CD14-positive monocyte (primary cell): ENCODE measurements around the gene PIGC. TPM values are rescaled to one million over a fixed set of nuclear protein-coding genes. Genes with fewer than 3 reads are reported as not detected.

ENCODE experiments used
- DNase-seq, 3 donors: peaks; one replicate each; pipeline ENCODE4 v3.0.0-alpha.2; 2011 to 2022
- H2AFZ ChIP-seq: 2 replicates; pipeline ENCODE4 v1.6.0; 2012; ENCODE audit warnings: mild to moderate bottlenecking, low read depth, low read length, inconsistent platforms; ENCODE audit not compliant: insufficient read depth, poor library complexity, severe bottlenecking
- H3K27ac ChIP-seq, 2 donors: 1 replicate in 1 of 2; 2 replicates in 1 of 2; pipeline ENCODE4 v1.5.1; 2012 to 2013; ENCODE audit warnings: low read length in 2 of 2, control low read depth in 1 of 2, inconsistent platforms in 1 of 2, low read depth in 1 of 2, mild to moderate bottlenecking in 1 of 2
- H3K27me3 ChIP-seq, 2 donors: one replicate each; pipeline versions ENCODE4 v1.6.0 to v1.6.1; 2011 to 2013; ENCODE audit warnings: low read length in 2 of 2; ENCODE audit not compliant: control insufficient read depth in 2 of 2, insufficient read depth in 2 of 2
- H3K36me3 ChIP-seq, 2 donors: replicated peaks in 1 of 2; 1 replicate in 1 of 2; 2 replicates in 1 of 2; pipeline versions ENCODE4 v1.5.1 to v1.6.1; 2012 to 2013; ENCODE audit warnings: low read length in 2 of 2, control low read depth in 1 of 2, inconsistent platforms in 1 of 2, mild to moderate bottlenecking in 1 of 2; ENCODE audit not compliant: insufficient read depth in 2 of 2, control insufficient read depth in 1 of 2
- H3K4me1 ChIP-seq, 2 donors: 1 replicate in 1 of 2; 2 replicates in 1 of 2; pipeline versions ENCODE4 v1.5.1 to v1.6.1; 2012 to 2013; ENCODE audit warnings: low read length in 2 of 2, control low read depth in 1 of 2, inconsistent platforms in 1 of 2, mild to moderate bottlenecking in 1 of 2, moderate library complexity in 1 of 2; ENCODE audit not compliant: insufficient read depth in 2 of 2, control insufficient read depth in 1 of 2
- H3K4me2 ChIP-seq: replicated peaks from 2 replicates; pipeline ENCODE3; 2012; ENCODE audit warnings: low read length, moderate library complexity, mild to moderate bottlenecking; ENCODE audit not compliant: poor library complexity, severe bottlenecking; ENCODE audit errors: extremely low read depth
- H3K4me3 ChIP-seq, 3 experiments: fragments of 200-600 bp in 1 of 3; sonication (generic) in 1 of 3; replicated peaks in 1 of 3; 1 replicate in 2 of 3; 2 replicates in 1 of 3; pipeline ENCODE4 v1.5.1; 2011 to 2013; ENCODE audit warnings: low read length in 3 of 3, mild to moderate bottlenecking in 3 of 3, control low read depth in 2 of 3, low read depth in 2 of 3, inconsistent platforms in 1 of 3, moderate library complexity in 1 of 3
- H3K79me2 ChIP-seq: 2 replicates; pipeline ENCODE4 v1.6.0; 2012; ENCODE audit warnings: mild to moderate bottlenecking, control low read depth, inconsistent platforms, low read length, moderate library complexity; ENCODE audit not compliant: insufficient read depth
- H3K9ac ChIP-seq: 2 replicates; pipeline ENCODE4 v1.6.0; 2017; ENCODE audit warnings: low read length, mild to moderate bottlenecking; ENCODE audit not compliant: insufficient read depth, poor library complexity, severe bottlenecking
- H3K9me3 ChIP-seq, 2 donors: replicated peaks in 1 of 2; 1 replicate in 1 of 2; 2 replicates in 1 of 2; pipeline versions ENCODE4 v1.5.1 to v1.6.1; 2012 to 2013; ENCODE audit warnings: low read length in 2 of 2, control low read depth in 1 of 2; ENCODE audit not compliant: control insufficient read depth in 1 of 2, insufficient read depth in 1 of 2
- H4K20me1 ChIP-seq: 2 replicates; pipeline ENCODE4 v1.6.0; 2012; ENCODE audit warnings: mild to moderate bottlenecking, low read length, control low read depth, moderate library complexity; ENCODE audit not compliant: insufficient read depth
- H3K27ac Mint-ChIP-seq, 7 donors: one replicate each; pipeline ENCODE4 v1.8.0; 2020; ENCODE audit warnings: mild to moderate bottlenecking in 7 of 7, mixed read lengths in 7 of 7, moderate library complexity in 6 of 7, inconsistent platforms in 2 of 7
- H3K27me3 Mint-ChIP-seq, 3 donors: one replicate each; pipeline ENCODE4 v1.8.0; 2021 to 2022; ENCODE audit warnings: low read depth in 3 of 3, mild to moderate bottlenecking in 3 of 3, mixed read lengths in 3 of 3, moderate library complexity in 3 of 3, inconsistent platforms in 1 of 3
- H3K36me3 Mint-ChIP-seq, 2 donors: one replicate each; pipeline ENCODE4 v1.8.0; 2020; ENCODE audit warnings: mixed read lengths in 2 of 2, inconsistent platforms in 1 of 2, mild to moderate bottlenecking in 1 of 2
- H3K4me1 Mint-ChIP-seq: one replicate; pipeline ENCODE4 v1.8.0; 2020; ENCODE audit warnings: mild to moderate bottlenecking, mixed read lengths
- H3K4me3 Mint-ChIP-seq, 2 donors: one replicate each; pipeline ENCODE4 v1.8.0; 2020; ENCODE audit warnings: mild to moderate bottlenecking in 2 of 2, mixed read lengths in 2 of 2, moderate library complexity in 1 of 2
- H3K9me3 Mint-ChIP-seq, 7 donors: one replicate each; pipeline ENCODE4 v1.8.0; 2020 to 2022; ENCODE audit warnings: mixed read lengths in 7 of 7, mild to moderate bottlenecking in 6 of 7, moderate library complexity in 6 of 7, inconsistent platforms in 2 of 7
- WGBS: methylation state at CpG from one replicate; pipeline ENCODE4 v1.1.5; 2013; ENCODE audit warnings: missing lambda C conversion rate; ENCODE audit not compliant: insufficient coverage; 5-methylcytosine and 5-hydroxymethylcytosine counted together
- intact Hi-C, 2 donors: fragments of 100-400 bp; cut with micrococcal nuclease; formaldehyde crosslinking; loops; one replicate each; pipeline versions ENCODE4 v1.15.0 to v1.15.1; 2023
- polyA plus RNA-seq, 3 donors: library from polyadenylated mRNA; depleted of rRNA in 1 of 3; unstranded in 2 of 3; stranded (reverse) in 1 of 3; fragments of 300-500 nt in 2 of 3; fragments of >200 nt in 1 of 3; fragmentation: Illumina TruSeq in 2 of 3; gene quantifications; 1 replicate in 2 of 3; 2 replicates in 1 of 3; pipeline ENCODE4 v1.2.3, GENCODE V29; 2012 to 2021
- TF ChIP-seq, protein P1 (sequence below): fragments of 200-600 bp; IDR thresholded peaks from one replicate; pipeline ENCODE4 v1.8.0; 2022; ENCODE audit warnings: antibody characterized with exemption, mild to moderate bottlenecking

The PIGC gene
- polyA plus RNA-seq, 3 donors = 11.5 to 61.5 (median 51.1) TPM

DNA sequence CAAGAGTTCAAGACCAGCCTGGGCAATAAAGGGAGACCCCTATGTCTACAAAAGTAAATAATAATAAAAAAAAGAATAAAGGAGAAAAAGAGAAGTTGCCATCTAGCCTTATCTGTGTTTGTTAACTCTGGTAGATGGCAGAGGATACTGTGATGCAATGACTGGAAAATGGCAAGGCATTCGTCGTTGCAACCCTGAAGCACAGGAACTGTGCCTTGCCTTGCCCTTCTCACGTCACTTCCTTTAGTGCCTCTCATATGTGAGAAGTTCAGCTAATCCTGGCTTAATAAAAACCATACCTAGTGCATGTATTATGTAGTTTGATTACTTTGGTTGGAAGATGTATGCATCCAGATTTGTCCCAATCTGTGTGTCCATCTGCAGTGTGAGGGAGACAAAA, 25.8 kb upstream of the PIGC start:
- H3K27ac ChIP-seq = no peak overlapping the region
- H3K36me3 ChIP-seq = no peaks in the 10 kb centered on the region
- no peak overlapping the region for H2AFZ ChIP-seq
- H3K4me1 ChIP-seq = peaks cover 35 to 40% of the 10 kb centered on the region in 2 donors
- Mint-ChIP-seq H3K4me3 (no peak overlapping the region), H3K4me1 (peaks cover 43% of the 10 kb centered on the region), H3K27ac (peak overlapping the region in 4 of 7 donors; percentile 6 to 76 (median 22)), H3K27me3 (no peaks in the 10 kb centered on the region), H3K9me3 (peaks cover 0 to 9% (median 0%) of the 10 kb centered on the region in 7 donors), H3K36me3 (no peaks in the 10 kb centered on the region)
- no peaks in the 10 kb centered on the region for H3K79me2 ChIP-seq
- no peak overlapping the region for H3K4me3 ChIP-seq
- TF ChIP-seq, protein P1, sequence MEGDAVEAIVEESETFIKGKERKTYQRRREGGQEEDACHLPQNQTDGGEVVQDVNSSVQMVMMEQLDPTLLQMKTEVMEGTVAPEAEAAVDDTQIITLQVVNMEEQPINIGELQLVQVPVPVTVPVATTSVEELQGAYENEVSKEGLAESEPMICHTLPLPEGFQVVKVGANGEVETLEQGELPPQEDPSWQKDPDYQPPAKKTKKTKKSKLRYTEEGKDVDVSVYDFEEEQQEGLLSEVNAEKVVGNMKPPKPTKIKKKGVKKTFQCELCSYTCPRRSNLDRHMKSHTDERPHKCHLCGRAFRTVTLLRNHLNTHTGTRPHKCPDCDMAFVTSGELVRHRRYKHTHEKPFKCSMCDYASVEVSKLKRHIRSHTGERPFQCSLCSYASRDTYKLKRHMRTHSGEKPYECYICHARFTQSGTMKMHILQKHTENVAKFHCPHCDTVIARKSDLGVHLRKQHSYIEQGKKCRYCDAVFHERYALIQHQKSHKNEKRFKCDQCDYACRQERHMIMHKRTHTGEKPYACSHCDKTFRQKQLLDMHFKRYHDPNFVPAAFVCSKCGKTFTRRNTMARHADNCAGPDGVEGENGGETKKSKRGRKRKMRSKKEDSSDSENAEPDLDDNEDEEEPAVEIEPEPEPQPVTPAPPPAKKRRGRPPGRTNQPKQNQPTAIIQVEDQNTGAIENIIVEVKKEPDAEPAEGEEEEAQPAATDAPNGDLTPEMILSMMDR = no peak
- H4K20me1 ChIP-seq = no peaks in the 10 kb centered on the region
- no peaks in the 10 kb centered on the region for H3K27me3 ChIP-seq
- 20% methylated on average over 1 of the region's 3 CpGs for WGBS
- H3K9ac ChIP-seq = no peak overlapping the region
- no peak overlapping the region for H3K4me2 ChIP-seq
- H3K9me3 ChIP-seq = no peaks in the 10 kb centered on the region
- intact Hi-C loops = no loop called here
- peak; percentile 37 to 43 (median 40) for DNase-seq

DNA sequence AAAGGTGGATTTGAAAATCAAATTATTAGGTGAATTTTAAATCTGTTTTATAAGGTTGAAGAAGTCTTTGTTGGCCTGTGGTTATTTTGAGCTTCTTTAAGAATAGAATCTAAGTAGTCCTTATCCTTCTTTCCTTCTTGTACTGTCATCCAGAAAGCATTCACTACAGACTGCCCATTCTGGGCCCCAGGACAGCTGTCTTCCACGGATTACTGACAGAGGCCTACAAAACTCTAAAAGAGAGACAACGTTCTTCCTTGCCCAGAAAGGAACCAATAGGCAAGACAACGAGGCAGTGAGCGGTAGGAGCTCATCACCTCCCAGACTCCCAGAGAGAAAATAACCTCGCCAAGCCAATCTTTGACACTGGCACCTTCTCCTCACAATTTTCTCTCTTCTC, 24.4 kb upstream of the PIGC start:
- DNase-seq = no peak
- H3K4me2 ChIP-seq = no peak overlapping the region
- peaks cover 26 to 27% of the 10 kb centered on the region in 2 donors for H3K4me1 ChIP-seq
- TF ChIP-seq, protein P1 = no peak
- peaks cover 30% of the 10 kb centered on the region for H3K4me1 Mint-ChIP-seq
- no peak overlapping the region for H3K4me3 Mint-ChIP-seq
- no peaks in the 10 kb centered on the region for H3K79me2 ChIP-seq
- H3K36me3 Mint-ChIP-seq = no peaks in the 10 kb centered on the region
- H3K9me3 ChIP-seq = no peaks in the 10 kb centered on the region
- H3K27ac Mint-ChIP-seq = no peak overlapping the region
- H3K27ac ChIP-seq = no peak overlapping the region
- H4K20me1 ChIP-seq = no peaks in the 10 kb centered on the region
- H3K9me3 Mint-ChIP-seq = peaks cover 0 to 9% (median 0%) of the 10 kb centered on the region in 7 donors
- no peak overlapping the region for H3K4me3 ChIP-seq
- H3K27me3 Mint-ChIP-seq = no peaks in the 10 kb centered on the region
- 98% methylated on average over 4 of the region's 5 CpGs for WGBS
- no peak overlapping the region for H2AFZ ChIP-seq
- no peaks in the 10 kb centered on the region for H3K36me3 ChIP-seq
- intact Hi-C loops = no loop called here
- no peaks in the 10 kb centered on the region for H3K27me3 ChIP-seq
- no peak overlapping the region for H3K9ac ChIP-seq
